Calu3 (cell line): ENCODE results near the gene SCLY. TPM values are rescaled to one million over a fixed set of nuclear protein-coding genes. Genes with fewer than 3 reads are reported as not detected.

ENCODE experiments used
- BruUV-seq: library from RNA; stranded (reverse); fragments of 400-500 nt; replicated peaks from 2 replicates; lab custom pipeline; 2021; lab: Mats Ljungman, UMichigan
- CTCF ChIA-PET: fragments of 300-600 bp; sonication (Branson Sonifier 250); formaldehyde crosslinking; loops from one replicate; lab custom pipeline; 2022; ENCODE audit warnings: antibody characterized with exemption; lab: Charles Lee
- DNase-seq: peaks from one replicate; pipeline ENCODE4 v3.0.0; 2022
- H3K27ac Mint-ChIP-seq: one replicate; pipeline ENCODE4 v1.8.0; 2022; ENCODE audit warnings: mixed read lengths; ENCODE audit not compliant: unreplicated experiment
- H3K27me3 Mint-ChIP-seq: one replicate; pipeline ENCODE4 v1.8.0; 2022; ENCODE audit warnings: mixed read lengths; ENCODE audit not compliant: unreplicated experiment
- H3K36me3 Mint-ChIP-seq: one replicate; pipeline ENCODE4 v1.8.0; 2022; ENCODE audit warnings: mild to moderate bottlenecking, moderate library complexity, mixed read lengths; ENCODE audit not compliant: insufficient read depth, unreplicated experiment
- H3K4me1 Mint-ChIP-seq: one replicate; pipeline ENCODE4 v1.8.0; 2022; ENCODE audit warnings: mild to moderate bottlenecking, low read depth, mixed read lengths; ENCODE audit not compliant: unreplicated experiment
- H3K4me3 Mint-ChIP-seq: one replicate; pipeline ENCODE4 v1.8.0; 2022; ENCODE audit warnings: mild to moderate bottlenecking, low read depth, moderate library complexity, mixed read lengths; ENCODE audit not compliant: unreplicated experiment
- H3K9me3 Mint-ChIP-seq: one replicate; pipeline ENCODE4 v1.8.0; 2022; ENCODE audit warnings: low read depth, mixed read lengths; ENCODE audit not compliant: unreplicated experiment
- intact Hi-C: fragments of 100-400 bp; cut with micrococcal nuclease; formaldehyde crosslinking; loops from one replicate; pipeline ENCODE4 v1.10.0; 2022; ENCODE audit not compliant: unreplicated experiment
- total RNA-seq: library from RNA; stranded (reverse); gene quantifications from 2 replicates; pipeline ENCODE4 v1.2.3, GENCODE V29; 2022
- TF ChIP-seq, protein P1 (sequence below): fragments of 200-600 bp; IDR thresholded peaks from one replicate; pipeline ENCODE4 v1.8.0; 2022; ENCODE audit warnings: antibody characterized with exemption; ENCODE audit not compliant: unreplicated experiment

Gene SCLY
- total RNA-seq, 1 experiment from 2014 or later = 37.5 TPM

GRCh38 chr2:238141541-238142318 lies 80.9 kb downstream of the SCLY start:
- intact Hi-C loops = loop anchor here (5.0 kb wide), 1 partner anchor 79 kb away; the partner anchor contains the start of gene SCLY
- H3K27me3 Mint-ChIP-seq = no peaks in the 10 kb centered on the region
- TF ChIP-seq, protein P1, sequence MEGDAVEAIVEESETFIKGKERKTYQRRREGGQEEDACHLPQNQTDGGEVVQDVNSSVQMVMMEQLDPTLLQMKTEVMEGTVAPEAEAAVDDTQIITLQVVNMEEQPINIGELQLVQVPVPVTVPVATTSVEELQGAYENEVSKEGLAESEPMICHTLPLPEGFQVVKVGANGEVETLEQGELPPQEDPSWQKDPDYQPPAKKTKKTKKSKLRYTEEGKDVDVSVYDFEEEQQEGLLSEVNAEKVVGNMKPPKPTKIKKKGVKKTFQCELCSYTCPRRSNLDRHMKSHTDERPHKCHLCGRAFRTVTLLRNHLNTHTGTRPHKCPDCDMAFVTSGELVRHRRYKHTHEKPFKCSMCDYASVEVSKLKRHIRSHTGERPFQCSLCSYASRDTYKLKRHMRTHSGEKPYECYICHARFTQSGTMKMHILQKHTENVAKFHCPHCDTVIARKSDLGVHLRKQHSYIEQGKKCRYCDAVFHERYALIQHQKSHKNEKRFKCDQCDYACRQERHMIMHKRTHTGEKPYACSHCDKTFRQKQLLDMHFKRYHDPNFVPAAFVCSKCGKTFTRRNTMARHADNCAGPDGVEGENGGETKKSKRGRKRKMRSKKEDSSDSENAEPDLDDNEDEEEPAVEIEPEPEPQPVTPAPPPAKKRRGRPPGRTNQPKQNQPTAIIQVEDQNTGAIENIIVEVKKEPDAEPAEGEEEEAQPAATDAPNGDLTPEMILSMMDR = no peak
- CTCF ChIA-PET = interaction anchor here (0.5 to 1.2 kb wide), 3 partner anchors 28 to 629 kb away, joined by 3 to 4 read pairs (median 3); no protein-coding TSS in a partner anchor
- peak; percentile 91 for DNase-seq
- peak overlapping the region; percentile 2 for H3K4me3 Mint-ChIP-seq
- H3K36me3 Mint-ChIP-seq = peaks cover 10% of the 10 kb centered on the region
- peaks cover 28% of the 10 kb centered on the region for H3K4me1 Mint-ChIP-seq
- no peaks in the 10 kb centered on the region for H3K9me3 Mint-ChIP-seq
- H3K27ac Mint-ChIP-seq = peak overlapping the region; percentile 42
- BruUV-seq = no TSS peak

- no TSS peak for BruUV-seq
- Mint-ChIP-seq H3K4me1 (peaks cover 28% of the 10 kb centered on the region), H3K27me3 (no peaks in the 10 kb centered on the region), H3K9me3 (no peaks in the 10 kb centered on the region), H3K4me3 (peak overlapping the region; percentile 2), H3K27ac (peak overlapping the region; percentile 42), H3K36me3 (peaks cover 10% of the 10 kb centered on the region)
- CTCF ChIA-PET = interaction anchor here (1.1 to 1.2 kb wide), 2 partner anchors 27 to 81 kb away, joined by 3 read pairs; no protein-coding TSS in a partner anchor
- intact Hi-C loops = loop anchor here (5.0 kb wide), 1 partner anchor 80 kb away; the partner anchor contains the start of gene SCLY
- TF ChIP-seq, protein P1 = peak; percentile 13
- peak; percentile 37 for DNase-seq
These were observed 81.8 kb downstream of the SCLY start for GRCh38 chr2:238142382-238143205.

DNA sequence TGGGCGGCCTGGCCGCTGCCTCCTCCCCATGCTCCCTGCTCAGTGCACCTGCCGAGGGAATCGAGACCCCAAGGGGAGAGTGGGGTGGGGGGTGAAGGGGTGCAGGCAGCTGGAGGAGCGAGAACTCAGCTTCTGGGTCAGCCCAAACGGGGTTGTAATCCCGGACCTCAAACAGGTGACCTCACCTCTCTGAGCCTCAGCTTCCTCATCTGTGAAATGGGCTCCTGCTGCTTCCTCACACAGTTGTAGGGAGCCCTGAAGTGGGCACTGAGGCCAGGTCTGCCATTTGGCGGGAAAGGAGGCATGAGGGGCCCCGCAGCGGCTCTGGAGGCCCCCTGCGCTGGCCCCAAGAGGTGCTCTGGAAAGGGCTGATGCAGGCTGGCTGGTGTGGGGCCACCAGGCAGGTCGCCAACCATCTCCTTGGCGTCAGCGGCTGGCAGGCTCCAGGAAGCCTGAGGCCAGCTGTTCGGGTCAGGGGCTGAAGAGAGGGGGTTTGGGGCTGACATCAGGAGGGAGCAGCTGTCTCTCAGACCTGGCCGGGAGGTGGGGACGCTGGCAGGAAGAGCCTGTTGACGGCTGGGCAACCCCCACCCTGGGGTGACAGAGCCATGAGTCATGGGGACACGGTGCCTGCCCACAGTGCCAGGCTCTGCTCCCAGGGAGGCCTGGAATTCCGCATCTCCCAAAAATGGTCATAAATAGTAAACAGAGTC lies 82.6 kb downstream of the SCLY start:
- CTCF ChIA-PET = no interaction called here
- BruUV-seq = no TSS peak
- H3K4me3 Mint-ChIP-seq = no peak overlapping the region

More for the DNA sequence above, 82.6 kb downstream of the SCLY start:
- H3K9me3 Mint-ChIP-seq = no peaks in the 10 kb centered on the region
- intact Hi-C loops = loop anchor here (5.0 kb wide), 1 partner anchor 81 kb away; the partner anchor contains the start of gene SCLY
- H3K4me1 Mint-ChIP-seq = peaks cover 28% of the 10 kb centered on the region
- peak; percentile 89 for DNase-seq
- H3K27ac Mint-ChIP-seq = no peak overlapping the region
- no peaks in the 10 kb centered on the region for H3K27me3 Mint-ChIP-seq
- TF ChIP-seq, protein P1 = no peak
- H3K36me3 Mint-ChIP-seq = peaks cover 10% of the 10 kb centered on the region
